Esophagus squamous epithelium (tissue), 5 donors: Measurements from ENCODE around the gene CENPS. TPM values are rescaled to one million over a fixed set of nuclear protein-coding genes. Genes with fewer than 3 reads are reported as not detected.
A peak's percentile ranks its signal among the peaks of the same experiment; 100 is the strongest.
"Not testable (repeated sequence)": the region's sequence is repeated elsewhere in the genome, so short reads cannot be mapped to it uniquely, and the experiment has no call there.

Source experiments
- DNase-seq: peaks from one replicate; lab custom pipeline; 2025; lab: John Stamatoyannopoulos, UW
- H3K27ac ChIP-seq, 4 donors: fragments of 200-600 bp; sonication (generic); one replicate each; pipeline ENCODE4 v1.5.1; 2016 to 2019; ENCODE audit warnings: mild to moderate bottlenecking in 1 of 4
- H3K27me3 ChIP-seq, 4 donors: fragments of 200-600 bp; sonication (generic); 1 replicate in 3 of 4; 2 replicates in 1 of 4; pipeline versions ENCODE4 v1.5.1 to v1.6.0; 2017 to 2021; ENCODE audit warnings: antibody characterized with exemption in 1 of 4
- H3K36me3 ChIP-seq, 3 donors: fragments of 200-600 bp; sonication (generic); one replicate each; pipeline ENCODE4 v1.5.1; 2016 to 2019
- H3K4me1 ChIP-seq, 3 donors: fragments of 200-600 bp; sonication (generic); one replicate each; pipeline ENCODE4 v1.5.1; 2017 to 2019
- H3K4me3 ChIP-seq, 4 donors: fragments of 200-600 bp; sonication (generic); 1 replicate in 3 of 4; 2 replicates in 1 of 4; pipeline ENCODE4 v1.5.1; 2016 to 2019; ENCODE audit warnings: mild to moderate bottlenecking in 2 of 4, moderate library complexity in 1 of 4
- H3K9me3 ChIP-seq, 3 donors: fragments of 200-600 bp; sonication (generic); one replicate each; pipeline ENCODE4 v1.5.1; 2016 to 2019
- CTCF ChIP-seq, 6 experiments: fragments of 450-650 bp in 4 of 6; fragments of 200-600 bp in 2 of 6; sonication (generic) in 2 of 6; IDR thresholded peaks; one replicate each; pipeline ENCODE4 v1.5.1; 2016 to 2019; ENCODE audit warnings: antibody characterized with exemption in 6 of 6, mild to moderate bottlenecking in 4 of 6, moderate library complexity in 4 of 6
- POLR2A ChIP-seq, 4 donors: fragments of 450-650 bp; IDR thresholded peaks; one replicate each; pipeline ENCODE4 v1.6.1; 2017; ENCODE audit warnings: antibody characterized with exemption in 4 of 4, mild to moderate bottlenecking in 4 of 4, moderate library complexity in 3 of 4
- WGBS, 2 donors: methylation state at CpG; one replicate each; pipeline ENCODE4 v1.1.5; 2018; 5-methylcytosine and 5-hydroxymethylcytosine counted together
- intact Hi-C: fragments of 100-400 bp; cut with DNase I; formaldehyde crosslinking; loops from one replicate; pipeline ENCODE4 v1.15.0; 2022
- total RNA-seq, 4 donors: library from RNA; depleted of rRNA; stranded (reverse); fragments of >200 nt; gene quantifications; one replicate each; pipeline ENCODE4 v1.1.0, GENCODE V29; 2016
- donor health status: DM: yes; HTN: yes; CAD: no.

CENPS gene
- total RNA-seq, 4 donors from 2014 or later = 5.6 to 15.7 (median 6.1) TPM

DNA sequence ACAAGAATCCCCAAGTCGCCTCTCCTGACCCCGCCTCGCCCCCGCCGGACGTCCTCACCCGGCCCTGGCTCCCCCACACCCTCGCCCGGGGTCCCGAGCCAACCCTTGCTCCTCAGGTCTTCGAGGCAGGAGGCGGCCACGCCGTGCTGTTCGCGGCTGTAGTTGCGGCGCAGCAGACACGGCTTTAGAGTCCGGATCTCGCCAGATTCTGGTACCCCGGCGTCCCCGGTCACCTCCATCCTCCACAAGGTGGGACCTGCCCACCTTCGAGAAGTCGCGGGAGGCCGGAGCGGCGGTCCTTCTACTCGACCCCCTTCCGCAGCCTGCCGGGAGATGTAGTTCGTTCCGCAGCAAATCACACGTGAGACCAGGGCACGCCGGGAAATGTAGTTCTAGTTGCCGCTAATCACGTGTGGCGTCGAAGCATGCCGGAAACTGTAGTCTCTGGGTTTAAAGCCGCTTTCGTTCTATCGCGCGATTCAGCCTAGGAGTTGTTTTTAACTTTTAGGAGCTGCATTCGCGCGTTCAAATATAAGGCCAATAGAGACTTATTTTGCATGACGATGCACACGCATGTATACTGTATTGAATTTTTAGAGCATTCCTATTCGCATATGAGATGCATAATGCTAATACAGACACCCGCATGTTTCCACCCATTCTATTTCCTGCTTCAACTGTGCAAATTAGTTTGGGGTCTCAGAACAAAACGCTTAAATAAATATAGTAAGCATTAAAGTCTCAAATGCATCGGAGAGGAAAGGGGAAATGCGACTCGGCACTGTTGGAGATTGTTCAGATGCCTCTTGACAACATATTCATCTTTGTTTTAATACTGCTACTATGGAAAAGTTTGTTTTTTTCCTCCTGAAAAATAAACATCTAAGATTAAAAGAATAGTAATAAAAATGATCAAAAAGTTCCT is 42.2 kb downstream of the CENPS start, which contains the start of gene DFFA:
DFFA (minus strand) TSS at position 310 of the 925 bp plus-strand sequence; CDS start at position 239, 71 bp downstream.
- 2% methylated on average over 30 to 32 of the region's 59 CpGs for WGBS, 2 donors
- Histone ChIP-seq H3K36me3 (peaks cover 4 to 22% (median 6%) of the 10 kb centered on the region in 3 donors), H3K4me1 (peaks cover 16 to 53% (median 23%) of the 10 kb centered on the region in 3 donors), H3K9me3 (no peaks in the 10 kb centered on the region), H3K27ac (peak within 1 kb of the TSS; percentile 82 to 88 (median 86)), H3K4me3 (peak within 1 kb of the TSS; percentile 66 to 94 (median 82)), H3K27me3 (no peaks in the 10 kb centered on the region)
- peak in 3 of 4 donors; percentile 12 to 74 (median 62) for TF ChIP-seq POLR2A (IDR thresholded peaks at IDR 0.05)
- TF ChIP-seq CTCF (IDR thresholded peaks at IDR 0.05) = peak in 1 of 6 experiments; percentile 16
- intact Hi-C loops = no loop called here
- DNase-seq = peak; percentile 64

DNA sequence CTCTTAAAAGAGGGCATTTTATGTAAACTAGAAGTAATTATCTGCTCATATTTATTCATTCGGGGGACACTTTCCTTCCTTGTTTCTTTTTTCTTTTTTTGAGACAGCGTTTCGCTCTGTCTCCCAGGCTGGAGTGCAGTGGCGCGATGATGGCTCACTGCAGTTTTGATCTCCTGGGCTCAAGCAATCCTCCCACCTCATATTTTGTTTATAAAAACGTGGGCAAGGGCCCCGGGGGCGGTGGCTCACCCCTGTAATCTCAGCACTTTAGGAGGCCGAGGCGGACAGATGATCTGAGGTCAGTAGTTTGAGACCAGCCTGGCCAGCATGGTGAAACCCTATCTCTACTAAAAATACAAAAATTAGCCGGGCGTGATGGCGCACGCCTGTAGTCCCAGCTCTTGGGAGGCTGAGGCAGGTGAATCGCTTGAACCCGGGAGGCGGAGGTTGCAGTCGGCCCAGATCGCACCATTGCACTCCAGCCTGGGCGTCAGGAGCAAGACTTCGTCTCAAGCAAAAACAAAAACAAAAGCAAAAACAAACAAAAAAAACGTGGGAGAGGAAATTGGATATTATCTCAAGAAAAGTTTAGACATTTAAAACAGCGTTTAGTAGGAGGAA is 43.0 kb downstream of the CENPS start:
- Histone ChIP-seq H3K27ac (peak overlapping the region in 3 of 4 donors; percentile 7 to 86 (median 82)), H3K4me3 (peak overlapping the region in 2 of 4 donors; percentile 89 to 94), H3K27me3 (no peaks in the 10 kb centered on the region), H3K36me3 (peaks cover 0 to 15% (median 4%) of the 10 kb centered on the region in 3 donors), H3K4me1 (peaks cover 16 to 61% (median 23%) of the 10 kb centered on the region in 3 donors), H3K9me3 (no peaks in the 10 kb centered on the region)
- no peak for DNase-seq
- TF ChIP-seq POLR2A (IDR thresholded peaks at IDR 0.05) = no peak
- TF ChIP-seq CTCF (IDR thresholded peaks at IDR 0.05) = no peak
- intact Hi-C loops = no loop called here
- 74 to 88% methylated on average over 22 to 23 of the region's 23 CpGs for WGBS, 2 donors

GRCh38 chr1:10474309-10474612 is 44.0 kb downstream of the CENPS start:
- DNase-seq, H3K36me3 ChIP-seq, intact Hi-C loops, H3K9me3 ChIP-seq, H3K27me3 ChIP-seq: not testable (repeated sequence)
- Histone ChIP-seq H3K4me3 (peak overlapping the region; percentile 70 to 90 (median 88)), H3K27ac (peak overlapping the region in 3 of 4 donors; percentile 91 to 92 (median 92)), H3K4me1 (peaks cover 19 to 67% (median 23%) of the 10 kb centered on the region in 3 donors)
- WGBS, 2 donors = 87 to 96% methylated on average over 8 to 10 of the region's 10 CpGs

DNA sequence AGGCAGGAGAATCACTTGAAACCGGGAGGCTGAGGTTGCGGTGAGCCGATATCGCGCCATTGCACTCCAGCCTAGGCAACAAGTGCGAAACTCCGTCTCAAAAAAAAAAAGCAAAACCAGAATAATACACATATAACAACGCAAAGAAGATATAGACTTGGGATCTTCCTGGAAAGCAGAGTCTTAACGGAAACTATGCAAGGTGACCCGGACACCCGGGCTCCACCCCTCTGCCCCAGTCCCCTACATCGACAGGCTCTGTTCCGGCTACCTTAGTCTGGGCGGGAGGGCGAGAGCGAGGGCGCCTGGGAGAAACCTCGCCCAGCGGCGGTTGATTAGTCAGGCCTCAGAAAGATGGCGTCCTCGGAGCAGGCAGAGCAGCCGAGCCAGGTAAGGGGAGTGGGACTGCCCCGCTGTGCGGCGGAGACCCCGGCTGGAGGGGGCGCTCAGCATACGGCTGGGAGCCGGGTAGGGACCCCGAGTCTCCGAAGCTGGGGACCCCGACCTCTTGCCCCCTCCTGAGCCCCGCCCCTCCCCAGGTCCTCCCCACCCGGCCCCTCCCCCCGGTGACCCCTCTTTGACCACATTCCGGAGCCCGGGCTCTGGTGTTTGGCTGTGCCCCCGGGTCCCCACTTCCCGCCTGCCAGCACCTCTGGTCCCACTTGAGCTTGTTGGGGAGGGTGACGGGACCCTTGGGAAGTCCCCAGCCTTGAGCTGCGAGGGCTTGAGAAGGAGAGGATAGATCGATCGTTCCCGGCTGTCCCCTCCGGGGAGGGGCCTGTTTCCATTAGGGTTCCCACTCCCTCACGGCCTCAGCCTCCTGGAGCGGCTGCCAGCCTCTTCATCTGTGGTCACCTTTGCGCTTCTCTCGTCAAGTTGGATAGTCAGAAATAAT is 44.6 kb downstream of the CENPS start, which contains the start of gene PEX14:
PEX14 (plus strand) TSS at position 338 of the 895 bp plus-strand sequence; CDS start at position 355, 17 bp downstream.
- DNase-seq = peak; percentile 27
- intact Hi-C loops = no loop called here
- Histone ChIP-seq H3K4me1 (peaks cover 23 to 73% (median 25%) of the 10 kb centered on the region in 3 donors), H3K4me3 (peak within 1 kb of the TSS; percentile 70 to 90 (median 88)), H3K27me3 (no peaks in the 10 kb centered on the region), H3K27ac (peak within 1 kb of the TSS; percentile 91 to 93 (median 92)), H3K9me3 (no peaks in the 10 kb centered on the region), H3K36me3 (no peaks in the 10 kb centered on the region)
- TF ChIP-seq POLR2A (IDR thresholded peaks at IDR 0.05) = peak in 1 of 4 donors; percentile 33
- TF ChIP-seq CTCF (IDR thresholded peaks at IDR 0.05) = peak in 1 of 6 experiments; percentile 12
- 18 to 39% methylated on average over 13 to 22 of the region's 50 CpGs for WGBS, 2 donors

GRCh38 chr1:10475510-10475909 is 45.3 kb downstream of the CENPS start:
- H3K4me1 ChIP-seq = peaks cover 23 to 71% (median 25%) of the 10 kb centered on the region in 3 donors
- intact Hi-C loops = no loop called here
- TF ChIP-seq POLR2A (IDR thresholded peaks at IDR 0.05) (no peak), CTCF (IDR thresholded peaks at IDR 0.05) (no peak)
- H3K27me3 ChIP-seq = no peaks in the 10 kb centered on the region
- peak overlapping the region; percentile 91 to 93 (median 92) for H3K27ac ChIP-seq
- no peak for DNase-seq
- H3K9me3 ChIP-seq = no peaks in the 10 kb centered on the region
- peak overlapping the region; percentile 70 to 90 (median 88) for H3K4me3 ChIP-seq
- WGBS, 2 donors = 0 to 2% methylated on average over 4 to 7 of the region's 13 CpGs
- no peaks in the 10 kb centered on the region for H3K36me3 ChIP-seq
